KOPT-K1 (cell line): ENCODE data around the gene GGN.
"Not testable (repeated sequence)": the region's sequence is repeated elsewhere in the genome, so short reads cannot be mapped to it uniquely, and the experiment has no call there.

Experiments used
- H3K27ac ChIP-seq: fragments of 200-600 bp; sonication (generic); 2 replicates; pipeline ENCODE4 v1.5.1; 2016; ENCODE audit warnings: antibody characterized with exemption, mild to moderate bottlenecking, low read depth, low read length; ENCODE audit not compliant: poor library complexity, severe bottlenecking
- H3K36me3 ChIP-seq: fragments of 200-600 bp; sonication (generic); 2 replicates; pipeline ENCODE4 v1.5.1; 2017; ENCODE audit warnings: antibody characterized with exemption, mild to moderate bottlenecking, low read length, moderate library complexity; ENCODE audit not compliant: insufficient read depth
- H3K9me3 ChIP-seq: fragments of 200-600 bp; sonication (generic); 2 replicates; pipeline ENCODE4 v1.5.1; 2017; ENCODE audit warnings: antibody characterized with exemption, low read length, mild to moderate bottlenecking; ENCODE audit not compliant: insufficient read depth, poor library complexity, severe bottlenecking

GGN gene

GRCh38 chr19:38340927-38341326 lies 46.9 kb downstream of the GGN start:
- Histone ChIP-seq H3K27ac (no peak overlapping the region), H3K36me3 (no peaks in the 10 kb centered on the region), H3K9me3 (no peaks in the 10 kb centered on the region)

GRCh38 chr19:38339011-38339410 lies 48.8 kb downstream of the GGN start:
- H3K27ac ChIP-seq, H3K36me3 ChIP-seq, H3K9me3 ChIP-seq: not testable (repeated sequence)

DNA sequence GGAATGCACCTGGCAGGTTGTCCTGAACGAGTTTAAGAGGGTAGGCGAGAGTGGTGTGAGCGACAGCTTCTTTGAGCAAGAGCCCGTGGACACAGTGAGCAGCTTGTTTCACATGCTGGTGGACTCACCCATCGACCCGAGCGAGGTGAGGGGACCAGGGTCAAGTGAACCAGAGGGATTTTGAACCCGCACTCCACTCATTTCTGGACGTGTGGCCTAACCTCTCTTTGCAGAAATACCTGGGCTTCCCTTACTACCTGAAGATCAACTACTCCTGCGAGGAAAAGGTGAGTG lies 50.5 kb downstream of the GGN start:
- H3K9me3 ChIP-seq = no peaks in the 10 kb centered on the region
- H3K27ac ChIP-seq = peak overlapping the region; percentile 78
- no peaks in the 10 kb centered on the region for H3K36me3 ChIP-seq

DNA sequence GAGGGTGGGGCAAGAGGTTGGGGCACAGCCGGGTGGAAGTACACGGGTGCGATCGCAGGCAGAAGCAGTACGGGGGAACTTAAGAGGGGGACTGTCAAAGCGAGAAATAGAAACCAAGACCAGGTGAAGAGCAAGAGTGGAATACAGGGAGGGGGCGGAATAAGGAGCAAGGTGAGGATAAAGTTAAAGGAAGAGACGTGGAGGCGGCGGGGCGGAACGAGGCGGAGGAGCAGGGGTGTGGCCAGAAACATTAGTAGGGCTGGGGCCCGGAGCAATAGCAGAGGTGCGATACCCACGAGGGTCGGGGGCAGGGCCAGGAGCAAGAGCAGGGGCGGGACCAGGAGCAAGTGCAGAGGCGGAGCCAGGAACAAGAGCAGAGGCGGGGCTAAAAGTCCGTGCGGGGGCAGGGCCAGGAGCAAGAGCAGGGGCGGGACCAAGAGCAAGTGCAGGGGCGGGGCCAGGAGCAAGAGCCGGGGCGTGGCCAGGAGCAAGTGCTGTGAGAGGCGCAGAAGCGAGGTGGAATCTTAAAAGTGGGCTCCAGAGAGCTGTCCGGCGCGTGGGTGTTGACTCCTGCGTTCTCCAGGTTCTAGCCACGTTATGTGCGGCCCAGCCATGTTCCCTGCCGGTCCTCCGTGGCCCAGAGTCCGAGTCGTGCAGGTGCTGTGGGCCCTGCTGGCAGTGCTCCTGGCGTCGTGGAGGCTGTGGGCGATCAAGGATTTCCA lies 51.0 kb downstream of the GGN start:
- peak overlapping the region; percentile 78 for H3K27ac ChIP-seq
- H3K36me3 ChIP-seq = no peaks in the 10 kb centered on the region
- no peaks in the 10 kb centered on the region for H3K9me3 ChIP-seq

- Histone ChIP-seq H3K36me3 (no peaks in the 10 kb centered on the region), H3K27ac (peak overlapping the region; percentile 78), H3K9me3 (no peaks in the 10 kb centered on the region)
These were observed 51.7 kb downstream of the GGN start for GRCh38 chr19:38335949-38336637.
